GM21825 (cell line): ENCODE measurements around the gene CCNJL.
"Not testable (repeated sequence)": the region's sequence is repeated elsewhere in the genome, so short reads cannot be mapped to it uniquely, and the experiment has no call there.

ENCODE experiments used
- ATAC-seq: cut with Tn5 transposase; IDR thresholded peaks from one replicate; pipeline ENCODE4 v1.9.1; 2021; ENCODE audit warnings: mild to moderate bottlenecking, moderate library complexity; ENCODE audit not compliant: unreplicated experiment

Gene CCNJL, protein sequence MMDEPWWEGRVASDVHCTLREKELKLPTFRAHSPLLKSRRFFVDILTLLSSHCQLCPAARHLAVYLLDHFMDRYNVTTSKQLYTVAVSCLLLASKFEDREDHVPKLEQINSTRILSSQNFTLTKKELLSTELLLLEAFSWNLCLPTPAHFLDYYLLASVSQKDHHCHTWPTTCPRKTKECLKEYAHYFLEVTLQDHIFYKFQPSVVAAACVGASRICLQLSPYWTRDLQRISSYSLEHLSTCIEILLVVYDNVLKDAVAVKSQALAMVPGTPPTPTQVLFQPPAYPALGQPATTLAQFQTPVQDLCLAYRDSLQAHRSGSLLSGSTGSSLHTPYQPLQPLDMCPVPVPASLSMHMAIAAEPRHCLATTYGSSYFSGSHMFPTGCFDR

DNA sequence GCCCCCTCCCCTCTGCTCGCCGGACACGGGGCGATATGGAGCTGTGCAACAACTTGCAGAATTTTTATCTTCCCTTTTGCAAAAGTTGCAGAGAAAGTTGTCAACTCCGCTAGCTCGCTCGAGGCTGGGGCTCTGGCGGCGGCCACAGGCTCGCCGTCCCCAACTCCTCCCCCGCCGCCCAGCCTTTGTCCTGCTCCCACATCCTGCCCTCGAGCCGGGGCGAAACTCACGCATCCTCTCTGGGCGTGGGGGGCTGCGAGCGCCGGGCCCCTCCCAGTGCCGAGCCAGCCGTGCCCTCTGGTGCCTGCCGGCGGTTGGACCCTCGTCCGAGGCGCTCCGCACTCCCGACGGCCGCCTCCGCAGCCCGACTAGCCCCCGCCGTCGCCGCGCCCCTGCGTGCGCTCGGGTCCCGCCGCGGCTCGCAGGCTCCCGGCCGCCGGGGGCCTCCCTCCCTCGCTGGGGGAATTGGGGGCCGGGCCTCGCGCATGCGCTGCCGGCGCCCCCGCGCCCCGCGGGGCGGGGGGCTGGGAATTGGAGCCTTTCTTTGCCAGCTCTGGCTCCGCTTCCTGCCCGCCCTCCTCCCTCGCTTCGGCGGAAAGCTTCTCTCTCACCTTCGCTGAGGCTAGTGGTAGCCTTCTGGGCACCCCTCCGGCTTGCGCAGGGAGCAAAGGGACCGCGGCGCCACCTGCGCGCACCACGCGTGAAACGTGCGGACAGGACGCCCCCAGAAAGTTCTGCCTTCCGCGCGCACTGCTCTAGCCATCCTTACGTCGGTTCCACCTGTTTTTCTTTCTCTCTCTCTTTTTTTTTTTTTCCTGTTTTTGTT, at the start of gene CCNJL:
CCNJL (minus strand) TSS at position 431 of the 826 bp plus-strand sequence. CDS start 641 bp downstream, outside the sequence.
- ATAC-seq = peak; percentile 66

DNA sequence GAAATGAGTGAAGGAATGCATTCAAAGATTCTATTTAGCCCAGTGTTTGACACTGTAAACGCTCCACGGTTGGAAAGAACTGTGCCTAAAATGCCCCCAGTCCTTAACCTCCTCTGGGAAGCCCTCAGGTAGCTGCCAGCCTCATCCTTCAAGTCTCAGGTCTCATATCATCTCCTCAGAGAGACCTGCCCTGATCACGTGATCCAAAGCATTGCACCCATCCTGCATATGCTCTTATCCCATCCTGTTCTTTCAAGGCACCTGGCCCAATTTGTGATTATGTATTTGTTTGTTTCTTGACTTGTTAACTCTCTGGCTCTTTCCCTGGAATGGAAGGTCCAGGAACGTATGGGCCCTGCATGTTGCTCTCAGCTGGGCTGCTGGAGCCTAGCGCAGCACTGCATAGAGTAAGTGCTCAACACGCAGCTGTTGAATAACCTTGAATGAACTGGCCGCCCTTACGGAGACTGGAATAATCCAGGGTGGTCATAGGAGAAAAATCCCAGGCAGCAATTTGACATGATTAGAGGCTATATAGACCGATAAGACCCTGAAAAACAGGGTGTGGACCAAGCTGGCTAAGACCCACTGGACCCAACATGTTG, 49.4 kb upstream of the CCNJL start:
- ATAC-seq = no peak

DNA sequence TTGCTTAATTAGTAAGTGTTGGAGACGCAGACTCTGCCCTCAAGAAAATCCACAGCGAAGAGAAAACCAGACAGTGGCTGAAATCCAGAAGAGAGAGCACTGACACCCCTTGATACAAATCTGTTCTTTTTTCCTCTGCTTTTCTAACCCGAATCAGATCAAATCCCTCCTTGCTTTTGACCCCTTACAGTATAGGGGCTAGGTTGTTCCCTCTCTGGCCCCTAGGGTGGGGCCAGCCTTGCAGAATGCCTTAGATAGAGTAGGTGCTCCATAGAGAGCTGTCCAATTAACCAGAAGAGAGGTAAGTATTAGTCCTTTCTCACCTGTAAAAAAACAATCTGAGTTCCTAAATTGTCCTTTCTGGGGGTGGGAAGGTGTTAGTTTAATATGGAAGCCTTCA, 47.9 kb upstream of the CCNJL start:
- ATAC-seq = no peak

DNA sequence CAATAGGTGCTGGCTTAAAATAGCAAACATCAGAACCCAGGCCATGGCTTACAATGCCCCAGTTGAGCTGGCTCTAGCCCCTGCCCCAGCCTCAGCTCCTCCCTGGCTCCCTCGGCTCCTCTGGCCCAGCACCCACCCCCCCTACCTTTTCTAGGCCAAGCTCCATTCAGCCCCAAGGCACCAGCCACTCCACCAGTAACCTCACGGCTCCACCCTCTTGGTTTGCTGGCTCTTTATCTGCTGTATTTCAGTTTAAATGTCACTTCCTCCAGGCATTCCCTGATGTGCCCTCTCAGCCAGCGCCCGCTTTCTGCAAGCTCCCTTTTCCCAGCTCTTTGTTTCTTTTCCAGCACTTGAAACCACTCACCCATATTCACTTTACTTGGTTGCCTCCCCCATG, 47.5 kb upstream of the CCNJL start:
- ATAC-seq = no peak

DNA sequence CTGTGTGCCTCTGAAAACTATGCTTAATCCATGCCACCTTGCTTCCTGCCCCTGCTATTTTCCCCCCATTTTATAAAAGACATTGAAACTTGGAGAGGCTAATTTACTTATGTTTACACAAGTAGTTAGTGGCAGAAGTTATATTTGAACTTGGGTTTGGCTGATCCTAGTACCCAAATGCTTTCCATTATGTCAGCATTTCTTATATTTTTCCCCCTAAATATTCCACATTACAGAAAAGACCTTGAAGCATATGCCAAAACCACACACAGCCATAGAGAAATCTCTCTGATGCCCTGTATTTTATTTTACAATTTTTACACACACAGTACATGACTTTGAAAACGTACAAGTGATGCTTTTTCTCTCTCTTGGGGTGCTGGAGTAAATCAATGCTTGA, 46.9 kb upstream of the CCNJL start:
- no peak for ATAC-seq

DNA sequence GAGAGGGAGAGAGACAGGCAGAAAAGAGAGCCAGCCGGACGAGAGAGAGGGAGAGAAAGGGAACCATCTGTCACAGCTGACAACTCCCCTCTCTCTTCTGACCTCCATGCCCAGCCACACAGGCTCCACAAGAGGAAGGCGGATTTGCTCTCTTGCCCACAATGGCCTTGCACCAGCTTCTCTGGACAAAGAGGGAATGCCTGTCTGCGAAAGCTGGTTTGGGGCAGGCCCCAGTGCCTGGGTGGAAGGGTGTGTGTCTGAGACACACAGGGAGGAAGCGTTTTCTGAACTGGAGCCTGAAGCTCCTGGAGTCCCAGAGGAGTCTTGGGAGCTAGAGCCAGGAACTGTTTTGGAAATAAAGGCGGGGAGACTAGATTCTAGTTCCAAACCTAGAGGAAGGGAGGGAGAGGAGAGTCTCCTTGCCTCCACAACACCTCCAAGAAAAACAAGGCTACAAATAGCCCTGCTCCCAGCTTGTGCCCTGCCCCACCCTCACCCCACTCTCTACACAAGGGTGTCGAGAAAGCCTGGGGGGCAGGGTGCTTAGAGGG, 45.6 kb upstream of the CCNJL start:
- ATAC-seq = no peak

DNA sequence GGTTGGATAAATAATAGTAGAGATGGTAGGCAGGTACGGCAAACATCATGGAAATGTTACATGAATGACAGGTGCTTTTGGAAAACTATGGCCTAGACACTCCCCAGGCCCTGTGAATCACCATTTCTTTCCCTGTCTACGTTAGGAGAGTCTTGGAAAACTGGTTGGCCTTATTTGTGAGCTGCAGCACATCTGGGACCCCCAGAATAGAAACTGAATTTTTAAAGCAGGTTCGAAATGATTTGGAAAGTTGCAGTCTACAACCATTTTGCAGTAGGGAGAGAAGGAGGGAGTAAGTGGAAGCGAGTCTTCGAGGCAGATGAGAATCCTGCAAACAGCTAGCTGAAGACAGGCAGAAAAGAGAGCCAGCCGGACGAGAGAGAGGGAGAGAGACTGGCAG, 45.0 kb upstream of the CCNJL start:
- ATAC-seq = no peak

DNA sequence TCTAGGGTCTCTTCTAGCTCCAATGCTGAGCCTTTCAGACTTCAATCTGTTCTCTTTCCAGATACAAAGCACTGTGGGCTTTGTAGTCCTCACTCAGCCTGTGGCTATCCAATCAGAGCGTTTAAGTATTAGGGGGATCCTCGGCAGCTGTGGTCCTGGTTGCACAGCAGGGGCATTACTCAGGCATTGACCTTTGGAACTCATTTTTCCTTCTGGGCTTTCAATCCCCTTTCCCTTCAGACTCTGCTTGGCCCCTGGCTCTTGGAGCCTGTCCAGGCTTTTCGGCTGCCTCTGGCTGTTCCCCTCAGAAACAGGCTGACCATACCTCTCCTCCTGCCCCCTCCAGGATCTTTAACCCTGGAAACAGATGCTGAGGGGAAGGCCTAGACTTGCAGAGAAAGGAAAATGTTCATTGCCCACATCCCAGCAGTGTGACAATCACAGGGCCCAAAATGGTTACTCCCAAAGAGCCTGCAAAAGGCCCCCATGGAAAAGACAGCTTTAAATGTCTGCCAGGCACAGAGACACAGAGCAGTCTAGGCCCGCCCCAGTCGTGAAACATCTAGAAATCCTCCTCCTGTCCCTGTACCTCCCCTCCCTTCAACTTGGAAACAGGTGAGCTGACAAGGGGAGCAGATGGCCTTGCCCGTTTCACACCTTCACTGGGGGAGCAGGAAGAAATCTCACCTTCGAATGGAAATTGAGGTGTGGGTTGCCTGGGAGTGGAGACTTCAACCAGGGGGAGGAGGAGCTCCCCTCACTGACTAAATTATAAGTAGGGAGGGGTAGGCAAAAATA, 44.4 kb upstream of the CCNJL start:
- no peak for ATAC-seq

DNA sequence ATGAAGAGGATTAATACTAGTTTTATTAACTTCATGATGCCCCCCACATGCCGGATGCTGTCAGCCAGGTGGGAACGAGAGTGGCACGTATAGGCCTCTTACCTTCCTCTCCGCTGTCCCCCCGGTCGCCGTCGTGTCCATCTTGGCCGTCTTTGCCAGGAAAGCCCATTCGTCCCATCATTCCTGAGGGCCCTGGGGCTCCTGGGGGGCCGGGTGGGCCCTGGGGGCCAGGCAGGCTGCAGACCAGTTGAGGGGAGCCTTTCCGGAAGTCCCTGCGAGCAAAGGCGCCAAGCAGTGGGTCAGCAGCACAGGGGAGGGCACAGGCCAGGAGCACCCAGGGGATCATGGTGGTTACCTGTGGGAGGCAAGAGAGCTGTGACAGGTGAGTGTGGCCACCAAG, 42.3 kb upstream of the CCNJL start:
- ATAC-seq = no peak

DNA sequence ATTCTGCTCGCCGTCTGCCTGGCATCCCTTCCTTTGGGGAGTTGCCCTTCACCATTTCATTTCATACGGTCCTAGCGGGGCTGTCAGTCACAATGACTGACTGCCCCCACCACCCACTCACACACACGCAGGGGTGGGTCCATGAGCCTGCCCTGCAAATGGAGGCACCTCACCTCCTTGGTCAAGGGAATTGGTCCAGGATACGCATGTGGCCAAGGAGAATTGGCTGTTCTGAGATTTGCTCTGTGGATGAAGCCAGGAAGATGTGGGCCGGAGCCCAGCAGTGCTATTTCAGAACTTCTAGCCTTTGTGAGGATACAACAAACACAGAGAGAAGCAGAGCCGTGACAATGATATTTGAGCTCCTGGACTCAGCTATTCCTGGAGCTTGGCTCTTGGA, 41.0 kb upstream of the CCNJL start:
- ATAC-seq = no peak

DNA sequence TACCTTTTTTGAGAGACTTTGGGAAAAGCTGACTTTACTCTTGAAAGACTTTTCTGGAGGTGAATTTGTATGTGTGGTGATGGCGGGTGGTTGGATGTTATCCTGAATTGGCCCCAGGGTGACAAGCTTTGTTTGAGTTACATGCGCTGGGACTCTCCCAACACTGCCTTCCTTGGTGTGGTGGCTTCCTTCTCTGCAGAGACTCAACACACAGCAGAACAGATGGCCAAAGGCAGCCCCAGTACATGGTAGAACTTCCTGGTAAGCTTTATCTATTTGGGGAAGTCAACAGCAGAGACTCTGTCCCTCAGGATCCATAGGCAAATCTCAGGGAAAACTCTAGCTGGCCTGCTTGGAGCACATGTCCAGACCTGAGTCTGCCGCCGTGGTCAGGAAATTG, 39.9 kb upstream of the CCNJL start:
- no peak for ATAC-seq

DNA sequence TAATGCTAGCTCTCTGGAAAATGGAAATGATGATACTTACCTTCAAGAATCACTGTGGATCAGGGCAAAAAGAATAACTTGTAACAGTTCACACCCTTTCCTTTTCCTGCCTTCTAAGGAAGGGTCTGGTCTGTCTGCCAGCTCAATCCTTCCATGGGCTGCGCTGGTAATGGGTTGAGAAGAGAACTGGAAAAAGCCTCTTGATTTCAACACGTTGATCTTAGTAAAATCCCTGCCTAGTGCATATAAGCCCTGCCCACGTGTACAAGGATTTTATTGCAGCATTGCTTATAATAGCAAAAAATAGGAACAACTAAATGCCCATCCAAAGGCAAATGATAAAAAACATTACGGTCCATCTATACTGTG, 37.6 kb upstream of the CCNJL start:
- ATAC-seq = no peak

DNA sequence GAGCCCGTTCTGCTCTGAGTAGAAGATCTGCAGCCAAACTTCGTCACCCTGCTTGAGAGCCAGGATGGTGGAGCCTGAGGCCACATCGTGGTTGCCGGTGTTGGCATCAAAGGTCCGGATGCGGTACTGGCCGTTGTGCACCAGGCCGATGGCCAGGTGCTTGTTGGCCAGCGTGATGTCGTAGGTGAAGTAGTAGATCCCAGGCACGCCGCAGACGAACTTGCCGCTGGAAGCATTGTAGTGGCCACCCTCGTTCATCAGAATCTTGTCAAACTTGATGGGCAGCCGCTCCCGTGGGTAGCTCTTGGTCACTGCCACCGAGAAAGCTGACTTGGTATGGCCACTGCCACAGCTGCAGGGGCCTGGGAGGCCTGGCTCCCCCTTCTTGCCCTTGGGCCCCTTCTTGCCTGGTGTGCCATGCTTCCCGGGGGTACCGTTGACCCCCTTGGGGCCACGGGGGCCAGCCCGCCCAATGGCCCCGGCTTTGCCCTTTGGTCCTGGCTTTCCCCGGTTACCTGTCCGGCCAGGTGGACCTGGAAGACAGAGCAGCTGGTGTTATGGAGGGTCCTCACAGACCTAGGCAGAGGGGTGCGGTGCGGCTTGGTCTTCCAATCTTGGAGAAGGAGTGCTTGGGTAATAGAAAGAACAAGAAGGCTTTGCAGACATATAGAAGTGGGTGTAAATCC, 37.0 kb upstream of the CCNJL start:
- no peak for ATAC-seq

DNA sequence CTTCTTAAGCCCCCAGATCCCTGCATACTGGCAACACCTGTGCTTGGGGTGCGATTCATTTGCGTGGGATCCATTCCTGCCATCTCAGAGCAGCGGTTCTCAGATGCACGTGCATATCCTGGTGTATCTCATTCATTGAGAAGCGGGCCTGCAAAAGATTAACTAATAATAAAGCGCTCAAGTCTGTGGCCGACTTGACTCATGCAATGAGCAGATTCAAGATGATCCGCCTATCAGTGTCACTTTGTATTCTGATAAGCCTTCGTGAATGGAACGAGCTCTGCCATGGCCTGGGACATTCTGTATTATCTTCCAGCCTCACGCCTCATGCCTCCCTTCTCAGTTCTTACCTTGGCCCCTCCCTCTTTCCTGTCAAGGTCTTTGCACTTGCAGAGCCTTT, 35.7 kb upstream of the CCNJL start:
- no peak for ATAC-seq

DNA sequence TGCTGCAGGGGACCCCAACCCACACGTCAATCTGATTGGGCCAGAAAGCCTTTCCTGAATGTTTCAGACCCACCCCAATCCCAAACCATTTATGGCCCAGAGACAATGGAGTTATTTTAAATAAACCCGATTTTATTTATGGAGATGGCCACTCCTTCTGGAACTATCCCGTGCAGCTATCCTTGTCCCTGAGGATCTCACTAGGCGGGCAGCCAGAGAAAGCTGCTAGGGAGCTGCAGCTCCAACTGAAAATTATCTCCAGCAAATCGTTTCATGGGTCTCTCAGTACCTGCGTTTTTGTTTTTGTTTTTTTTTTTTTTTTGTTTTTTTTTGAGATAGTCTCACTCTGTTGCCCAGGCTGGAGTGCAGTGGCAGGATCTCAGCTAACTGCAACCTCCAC, 35.1 kb upstream of the CCNJL start:
- no peak for ATAC-seq

DNA sequence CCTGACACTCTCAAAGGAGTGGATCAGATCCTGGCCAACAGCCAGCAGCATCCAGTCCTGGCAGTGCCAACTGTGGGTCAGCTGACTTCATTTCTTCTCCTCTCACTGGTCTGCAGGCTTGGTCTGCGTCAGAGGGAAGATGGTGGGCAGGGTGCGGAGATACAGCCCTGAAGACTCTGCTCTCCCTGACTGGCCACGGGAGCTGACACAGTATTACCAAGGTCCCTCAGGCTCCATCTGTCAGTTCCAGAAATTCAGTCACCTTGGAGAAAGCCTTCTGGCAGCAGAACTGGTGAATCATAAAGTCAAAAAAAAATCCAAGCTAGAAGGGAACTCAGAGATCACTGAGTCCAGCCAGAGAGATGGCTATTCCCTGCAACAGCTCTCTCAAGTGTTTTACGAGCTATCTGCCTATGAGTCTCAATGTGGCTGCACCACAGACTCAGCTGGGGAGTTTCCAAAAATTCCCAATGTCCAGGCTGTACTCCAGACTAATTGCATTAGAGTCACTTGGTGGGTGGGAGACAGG, 30.1 kb upstream of the CCNJL start:
- ATAC-seq = no peak

DNA sequence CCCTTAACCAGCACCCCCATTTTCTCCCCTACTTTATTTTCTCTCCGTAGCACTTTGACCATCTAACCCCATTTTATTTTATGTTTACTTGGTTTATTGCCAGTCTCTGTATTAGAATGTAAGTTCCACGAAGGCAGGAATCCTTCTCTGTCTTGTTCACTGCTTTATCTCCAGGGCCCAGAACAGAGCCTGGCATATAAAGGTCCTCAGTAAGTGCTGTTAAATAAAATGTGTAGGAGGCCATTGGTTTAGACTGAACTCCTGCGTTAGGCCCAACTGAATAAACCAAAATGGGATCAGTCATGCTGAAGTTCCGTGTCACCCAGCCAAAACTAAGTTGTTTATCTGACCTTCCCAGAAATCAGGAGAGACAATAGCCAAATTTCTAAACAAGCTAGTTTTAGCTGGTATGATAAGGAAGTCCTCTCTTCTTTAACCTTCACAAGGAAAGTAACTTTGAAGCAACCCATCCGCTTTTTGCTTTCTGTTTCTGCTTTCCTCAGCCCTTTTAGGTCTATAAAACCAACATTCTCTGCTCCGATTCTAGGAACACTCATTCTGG, 29.0 kb upstream of the CCNJL start:
- ATAC-seq = no peak

DNA sequence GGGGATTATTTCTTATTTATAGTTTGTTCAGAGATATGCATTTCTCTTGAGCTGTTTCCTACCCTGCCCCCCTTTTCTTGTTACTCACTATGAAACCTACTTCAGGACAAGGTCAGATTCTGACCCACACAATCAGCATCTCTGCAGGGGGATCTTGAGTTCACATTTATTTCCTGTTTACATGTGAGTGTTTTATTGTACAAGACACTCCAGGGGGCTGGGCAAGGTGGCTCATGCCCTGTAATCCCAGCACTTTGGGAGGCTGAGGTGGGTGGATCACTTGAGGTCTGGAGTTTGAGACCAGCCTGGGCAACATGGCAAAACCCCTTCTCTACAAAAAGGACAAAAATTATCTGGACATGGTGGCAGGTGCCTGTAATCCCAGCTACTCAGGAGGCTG, 28.1 kb upstream of the CCNJL start:
- ATAC-seq = not testable (repeated sequence)

DNA sequence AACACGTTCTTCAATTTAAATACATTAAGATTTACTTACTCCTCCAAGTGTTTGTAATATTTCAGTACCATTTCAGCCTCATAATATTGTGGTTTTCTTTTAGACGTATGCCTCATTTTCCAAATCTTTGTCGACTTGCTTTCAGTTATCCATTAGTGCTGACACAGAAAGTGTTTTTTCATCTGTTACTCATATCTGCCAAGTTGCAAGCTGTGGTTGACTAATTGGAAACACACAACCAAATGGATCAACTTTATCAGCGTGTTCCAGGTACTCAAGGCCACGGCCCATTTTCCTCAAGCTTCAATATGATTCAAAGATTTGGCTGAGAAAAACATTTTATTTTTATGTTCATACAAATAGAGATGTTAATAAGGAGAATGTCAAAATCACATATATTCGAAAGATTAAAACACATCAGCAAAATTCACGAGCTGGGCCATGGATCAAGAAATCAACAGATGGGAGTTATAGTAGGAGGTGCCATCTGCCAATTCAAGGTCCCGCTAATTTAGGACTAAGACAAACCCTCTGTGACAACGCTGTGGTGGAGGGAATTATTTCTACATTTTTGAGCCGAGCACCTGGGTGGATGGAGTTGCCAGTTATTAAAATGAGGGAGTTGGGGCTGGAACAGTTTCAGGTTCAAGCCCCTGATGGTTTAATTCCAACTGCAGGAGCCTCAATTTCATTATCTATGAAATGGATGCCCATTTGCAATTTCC, 27.2 kb upstream of the CCNJL start:
- ATAC-seq = no peak
